Measurements from ENCODE around the gene CACNA1C.

GRCh38 chr12:2617365-2617764 is 564.6 kb downstream of the CACNA1C start:
- TF ChIP-seq CTCF (conservative IDR thresholded peaks at IDR 0.05) (no peak), ZFX (IDR thresholded peaks at IDR 0.05) (no peak)

Data from C4-2B (cell line).